WTC11 (cell line): Measurements from ENCODE around the gene PLA2G4F.

ENCODE experiments used
- FOXJ3 ChIP-seq: sonication (generic); formaldehyde crosslinking; IDR thresholded peaks from 2 replicates; pipeline ENCODE4 v1.9.0; 2021; ENCODE audit warnings: missing genetic modification reagents, mild to moderate bottlenecking, borderline replicate concordance
- NR1H2 ChIP-seq: sonication (generic); formaldehyde crosslinking; IDR thresholded peaks from 2 replicates; pipeline ENCODE4 v1.9.0; 2021; ENCODE audit warnings: mild to moderate bottlenecking, moderate library complexity, missing genetic modification reagents
- NR3C1 ChIP-seq: sonication (generic); formaldehyde crosslinking; conservative IDR thresholded peaks from 2 replicates; pipeline ENCODE4 v1.8.1; 2023; ENCODE audit warnings: low read depth, mild to moderate bottlenecking, missing genetic modification reagents
- RORB ChIP-seq: fragments of 250-450 bp; sonication (Bioruptor Pico); IDR thresholded peaks from 2 replicates; pipeline ENCODE4 v1.9.0; 2021; ENCODE audit warnings: mild to moderate bottlenecking
- TEAD4 ChIP-seq: sonication (generic); formaldehyde crosslinking; IDR thresholded peaks from 2 replicates; pipeline ENCODE4 v1.8.0; 2022; ENCODE audit warnings: mild to moderate bottlenecking, missing genetic modification reagents
- ZBTB43 ChIP-seq: sonication (generic); formaldehyde crosslinking; IDR thresholded peaks from 2 replicates; pipeline ENCODE4 v1.8.1; 2023; ENCODE audit warnings: mild to moderate bottlenecking, missing genetic modification reagents
- ZNF263 ChIP-seq: sonication (generic); formaldehyde crosslinking; IDR thresholded peaks from 2 replicates; pipeline ENCODE4 v1.8.1; 2022; ENCODE audit warnings: low read depth, mild to moderate bottlenecking, moderate library complexity, missing genetic modification reagents
- TF ChIP-seq, protein P1 (sequence below): sonication (generic); formaldehyde crosslinking; IDR thresholded peaks from 2 replicates; pipeline ENCODE4 v1.8.1; 2022; ENCODE audit warnings: low read depth, missing genetic modification reagents, borderline replicate concordance
- TF ChIP-seq, protein P2 (sequence below): fragments of 200-600 bp; IDR thresholded peaks from 2 replicates; pipeline ENCODE4 v1.8.0; 2022; ENCODE audit warnings: antibody characterized with exemption
- TF ChIP-seq, protein P3 (sequence below): sonication (generic); formaldehyde crosslinking; IDR thresholded peaks from 2 replicates; pipeline ENCODE4 v1.8.1; 2023; ENCODE audit warnings: mild to moderate bottlenecking, missing genetic modification reagents
- TF ChIP-seq, protein P4 (sequence below): sonication (generic); formaldehyde crosslinking; IDR thresholded peaks from 2 replicates; pipeline ENCODE4 v1.8.1; 2023; ENCODE audit warnings: mild to moderate bottlenecking, missing genetic modification reagents, moderate library complexity
- TF ChIP-seq, protein P5 (sequence below): sonication (generic); formaldehyde crosslinking; IDR thresholded peaks from 2 replicates; pipeline ENCODE4 v1.8.1; 2023; ENCODE audit warnings: mild to moderate bottlenecking, missing genetic modification reagents, moderate library complexity
- TF ChIP-seq, protein P6 (sequence below): sonication (generic); formaldehyde crosslinking; conservative IDR thresholded peaks from 2 replicates; pipeline ENCODE4 v1.8.1; 2023; ENCODE audit warnings: mild to moderate bottlenecking, low read depth, missing genetic modification reagents, moderate library complexity
- TF ChIP-seq, protein P7 (sequence below): sonication (generic); formaldehyde crosslinking; IDR thresholded peaks from 2 replicates; pipeline ENCODE4 v1.8.0; 2022; ENCODE audit warnings: mild to moderate bottlenecking, missing genetic modification reagents

GRCh38 chr15:42203891-42204290, 47.5 kb upstream of the PLA2G4F start:
- TF ChIP-seq TEAD4 (CRISPR knock-in tag) = no peak
- TF ChIP-seq, protein P1, sequence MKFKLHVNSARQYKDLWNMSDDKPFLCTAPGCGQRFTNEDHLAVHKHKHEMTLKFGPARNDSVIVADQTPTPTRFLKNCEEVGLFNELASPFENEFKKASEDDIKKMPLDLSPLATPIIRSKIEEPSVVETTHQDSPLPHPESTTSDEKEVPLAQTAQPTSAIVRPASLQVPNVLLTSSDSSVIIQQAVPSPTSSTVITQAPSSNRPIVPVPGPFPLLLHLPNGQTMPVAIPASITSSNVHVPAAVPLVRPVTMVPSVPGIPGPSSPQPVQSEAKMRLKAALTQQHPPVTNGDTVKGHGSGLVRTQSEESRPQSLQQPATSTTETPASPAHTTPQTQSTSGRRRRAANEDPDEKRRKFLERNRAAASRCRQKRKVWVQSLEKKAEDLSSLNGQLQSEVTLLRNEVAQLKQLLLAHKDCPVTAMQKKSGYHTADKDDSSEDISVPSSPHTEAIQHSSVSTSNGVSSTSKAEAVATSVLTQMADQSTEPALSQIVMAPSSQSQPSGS = no peak
- TF ChIP-seq, protein P2, sequence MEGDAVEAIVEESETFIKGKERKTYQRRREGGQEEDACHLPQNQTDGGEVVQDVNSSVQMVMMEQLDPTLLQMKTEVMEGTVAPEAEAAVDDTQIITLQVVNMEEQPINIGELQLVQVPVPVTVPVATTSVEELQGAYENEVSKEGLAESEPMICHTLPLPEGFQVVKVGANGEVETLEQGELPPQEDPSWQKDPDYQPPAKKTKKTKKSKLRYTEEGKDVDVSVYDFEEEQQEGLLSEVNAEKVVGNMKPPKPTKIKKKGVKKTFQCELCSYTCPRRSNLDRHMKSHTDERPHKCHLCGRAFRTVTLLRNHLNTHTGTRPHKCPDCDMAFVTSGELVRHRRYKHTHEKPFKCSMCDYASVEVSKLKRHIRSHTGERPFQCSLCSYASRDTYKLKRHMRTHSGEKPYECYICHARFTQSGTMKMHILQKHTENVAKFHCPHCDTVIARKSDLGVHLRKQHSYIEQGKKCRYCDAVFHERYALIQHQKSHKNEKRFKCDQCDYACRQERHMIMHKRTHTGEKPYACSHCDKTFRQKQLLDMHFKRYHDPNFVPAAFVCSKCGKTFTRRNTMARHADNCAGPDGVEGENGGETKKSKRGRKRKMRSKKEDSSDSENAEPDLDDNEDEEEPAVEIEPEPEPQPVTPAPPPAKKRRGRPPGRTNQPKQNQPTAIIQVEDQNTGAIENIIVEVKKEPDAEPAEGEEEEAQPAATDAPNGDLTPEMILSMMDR = no peak
- no peak for TF ChIP-seq RORB
- TF ChIP-seq, protein P3, sequence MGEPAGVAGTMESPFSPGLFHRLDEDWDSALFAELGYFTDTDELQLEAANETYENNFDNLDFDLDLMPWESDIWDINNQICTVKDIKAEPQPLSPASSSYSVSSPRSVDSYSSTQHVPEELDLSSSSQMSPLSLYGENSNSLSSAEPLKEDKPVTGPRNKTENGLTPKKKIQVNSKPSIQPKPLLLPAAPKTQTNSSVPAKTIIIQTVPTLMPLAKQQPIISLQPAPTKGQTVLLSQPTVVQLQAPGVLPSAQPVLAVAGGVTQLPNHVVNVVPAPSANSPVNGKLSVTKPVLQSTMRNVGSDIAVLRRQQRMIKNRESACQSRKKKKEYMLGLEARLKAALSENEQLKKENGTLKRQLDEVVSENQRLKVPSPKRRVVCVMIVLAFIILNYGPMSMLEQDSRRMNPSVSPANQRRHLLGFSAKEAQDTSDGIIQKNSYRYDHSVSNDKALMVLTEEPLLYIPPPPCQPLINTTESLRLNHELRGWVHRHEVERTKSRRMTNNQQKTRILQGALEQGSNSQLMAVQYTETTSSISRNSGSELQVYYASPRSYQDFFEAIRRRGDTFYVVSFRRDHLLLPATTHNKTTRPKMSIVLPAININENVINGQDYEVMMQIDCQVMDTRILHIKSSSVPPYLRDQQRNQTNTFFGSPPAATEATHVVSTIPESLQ (CRISPR knock-in tag) = no peak
- TF ChIP-seq, protein P4, sequence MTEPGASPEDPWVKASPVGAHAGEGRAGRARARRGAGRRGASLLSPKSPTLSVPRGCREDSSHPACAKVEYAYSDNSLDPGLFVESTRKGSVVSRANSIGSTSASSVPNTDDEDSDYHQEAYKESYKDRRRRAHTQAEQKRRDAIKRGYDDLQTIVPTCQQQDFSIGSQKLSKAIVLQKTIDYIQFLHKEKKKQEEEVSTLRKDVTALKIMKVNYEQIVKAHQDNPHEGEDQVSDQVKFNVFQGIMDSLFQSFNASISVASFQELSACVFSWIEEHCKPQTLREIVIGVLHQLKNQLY (CRISPR knock-in tag) = no peak
- TF ChIP-seq, protein P5, sequence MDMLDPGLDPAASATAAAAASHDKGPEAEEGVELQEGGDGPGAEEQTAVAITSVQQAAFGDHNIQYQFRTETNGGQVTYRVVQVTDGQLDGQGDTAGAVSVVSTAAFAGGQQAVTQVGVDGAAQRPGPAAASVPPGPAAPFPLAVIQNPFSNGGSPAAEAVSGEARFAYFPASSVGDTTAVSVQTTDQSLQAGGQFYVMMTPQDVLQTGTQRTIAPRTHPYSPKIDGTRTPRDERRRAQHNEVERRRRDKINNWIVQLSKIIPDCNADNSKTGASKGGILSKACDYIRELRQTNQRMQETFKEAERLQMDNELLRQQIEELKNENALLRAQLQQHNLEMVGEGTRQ = no peak
- TF ChIP-seq NR1H2 = no peak
- TF ChIP-seq ZBTB43 (CRISPR knock-in tag) = no peak
- TF ChIP-seq, protein P6, sequence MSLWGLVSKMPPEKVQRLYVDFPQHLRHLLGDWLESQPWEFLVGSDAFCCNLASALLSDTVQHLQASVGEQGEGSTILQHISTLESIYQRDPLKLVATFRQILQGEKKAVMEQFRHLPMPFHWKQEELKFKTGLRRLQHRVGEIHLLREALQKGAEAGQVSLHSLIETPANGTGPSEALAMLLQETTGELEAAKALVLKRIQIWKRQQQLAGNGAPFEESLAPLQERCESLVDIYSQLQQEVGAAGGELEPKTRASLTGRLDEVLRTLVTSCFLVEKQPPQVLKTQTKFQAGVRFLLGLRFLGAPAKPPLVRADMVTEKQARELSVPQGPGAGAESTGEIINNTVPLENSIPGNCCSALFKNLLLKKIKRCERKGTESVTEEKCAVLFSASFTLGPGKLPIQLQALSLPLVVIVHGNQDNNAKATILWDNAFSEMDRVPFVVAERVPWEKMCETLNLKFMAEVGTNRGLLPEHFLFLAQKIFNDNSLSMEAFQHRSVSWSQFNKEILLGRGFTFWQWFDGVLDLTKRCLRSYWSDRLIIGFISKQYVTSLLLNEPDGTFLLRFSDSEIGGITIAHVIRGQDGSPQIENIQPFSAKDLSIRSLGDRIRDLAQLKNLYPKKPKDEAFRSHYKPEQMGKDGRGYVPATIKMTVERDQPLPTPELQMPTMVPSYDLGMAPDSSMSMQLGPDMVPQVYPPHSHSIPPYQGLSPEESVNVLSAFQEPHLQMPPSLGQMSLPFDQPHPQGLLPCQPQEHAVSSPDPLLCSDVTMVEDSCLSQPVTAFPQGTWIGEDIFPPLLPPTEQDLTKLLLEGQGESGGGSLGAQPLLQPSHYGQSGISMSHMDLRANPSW = no peak
- TF ChIP-seq, protein P7, sequence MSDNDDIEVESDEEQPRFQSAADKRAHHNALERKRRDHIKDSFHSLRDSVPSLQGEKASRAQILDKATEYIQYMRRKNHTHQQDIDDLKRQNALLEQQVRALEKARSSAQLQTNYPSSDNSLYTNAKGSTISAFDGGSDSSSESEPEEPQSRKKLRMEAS = no peak
- no peak for TF ChIP-seq FOXJ3 (CRISPR knock-in tag)
- TF ChIP-seq ZNF263 (CRISPR knock-in tag) = no peak
- TF ChIP-seq NR3C1 (CRISPR knock-in tag) = no peak
